ENCODE measurements around the gene SERPINB13.

Gene SERPINB13

DNA sequence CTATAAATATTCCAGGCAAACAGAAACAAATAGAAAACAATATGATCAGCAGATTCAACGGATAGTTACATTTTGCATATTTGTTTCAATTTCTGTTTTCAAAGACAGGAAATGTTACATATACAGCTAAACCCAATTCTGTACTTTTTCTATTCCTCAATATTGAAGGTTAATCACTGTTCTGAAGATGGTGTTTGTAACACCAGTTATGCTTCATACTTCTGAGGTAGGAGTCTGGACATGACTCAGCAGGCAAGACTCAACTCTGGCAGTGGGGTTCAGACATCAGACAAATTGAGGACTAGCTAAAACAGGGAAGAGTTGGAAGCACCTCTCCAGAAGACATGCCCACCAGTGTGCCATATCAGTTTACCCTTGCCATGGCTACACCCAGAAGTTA, 16.6 kb downstream of the SERPINB13 start:
- no peak overlapping the region for H3K4me3 ChIP-seq (ENCODE audit: low read length)
- TF ChIP-seq, protein P1, sequence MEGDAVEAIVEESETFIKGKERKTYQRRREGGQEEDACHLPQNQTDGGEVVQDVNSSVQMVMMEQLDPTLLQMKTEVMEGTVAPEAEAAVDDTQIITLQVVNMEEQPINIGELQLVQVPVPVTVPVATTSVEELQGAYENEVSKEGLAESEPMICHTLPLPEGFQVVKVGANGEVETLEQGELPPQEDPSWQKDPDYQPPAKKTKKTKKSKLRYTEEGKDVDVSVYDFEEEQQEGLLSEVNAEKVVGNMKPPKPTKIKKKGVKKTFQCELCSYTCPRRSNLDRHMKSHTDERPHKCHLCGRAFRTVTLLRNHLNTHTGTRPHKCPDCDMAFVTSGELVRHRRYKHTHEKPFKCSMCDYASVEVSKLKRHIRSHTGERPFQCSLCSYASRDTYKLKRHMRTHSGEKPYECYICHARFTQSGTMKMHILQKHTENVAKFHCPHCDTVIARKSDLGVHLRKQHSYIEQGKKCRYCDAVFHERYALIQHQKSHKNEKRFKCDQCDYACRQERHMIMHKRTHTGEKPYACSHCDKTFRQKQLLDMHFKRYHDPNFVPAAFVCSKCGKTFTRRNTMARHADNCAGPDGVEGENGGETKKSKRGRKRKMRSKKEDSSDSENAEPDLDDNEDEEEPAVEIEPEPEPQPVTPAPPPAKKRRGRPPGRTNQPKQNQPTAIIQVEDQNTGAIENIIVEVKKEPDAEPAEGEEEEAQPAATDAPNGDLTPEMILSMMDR (conservative IDR thresholded peaks at IDR 0.05; ENCODE audit: low read depth, low read length): no peak
- no peak for DNase-seq (ENCODE audit: low read depth)

DNA sequence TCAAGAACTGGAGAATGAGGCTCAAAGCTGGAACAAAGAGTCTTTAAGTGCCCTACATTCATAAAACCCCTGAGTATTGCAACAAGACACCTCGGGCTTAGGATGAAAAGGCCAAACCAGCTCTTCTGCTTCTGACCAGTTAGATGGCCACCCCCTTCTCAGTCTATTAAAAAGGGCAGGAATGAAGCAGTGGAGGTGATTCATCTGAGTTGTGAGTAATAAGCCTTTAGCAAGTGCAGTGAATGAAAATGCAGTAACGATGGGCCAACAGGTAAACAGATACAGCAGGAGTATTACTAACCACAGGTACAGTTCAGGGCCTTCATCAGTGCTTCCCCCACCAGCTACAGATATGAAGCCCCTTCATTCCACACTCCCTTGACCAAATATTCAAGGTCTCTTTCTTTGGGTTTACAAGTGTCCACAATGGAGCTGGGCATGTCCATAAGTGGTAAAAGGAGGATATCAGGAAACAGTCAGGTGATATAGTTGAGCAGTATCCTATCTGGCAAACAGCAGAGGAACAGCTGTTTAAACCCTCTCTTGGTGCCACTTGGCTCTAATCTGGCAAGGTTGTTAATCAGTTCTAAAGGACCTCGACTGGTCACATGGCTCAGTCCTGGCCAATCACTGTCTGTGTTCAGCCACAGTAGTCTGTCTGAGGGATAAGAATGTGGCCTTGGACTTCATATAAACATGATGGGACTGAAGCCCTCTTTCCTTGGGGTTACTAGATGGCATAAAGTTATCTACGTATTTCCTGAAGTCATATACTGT, 17.8 kb downstream of the SERPINB13 start:
- no peak for DNase-seq (ENCODE audit: low read depth)

DNA sequence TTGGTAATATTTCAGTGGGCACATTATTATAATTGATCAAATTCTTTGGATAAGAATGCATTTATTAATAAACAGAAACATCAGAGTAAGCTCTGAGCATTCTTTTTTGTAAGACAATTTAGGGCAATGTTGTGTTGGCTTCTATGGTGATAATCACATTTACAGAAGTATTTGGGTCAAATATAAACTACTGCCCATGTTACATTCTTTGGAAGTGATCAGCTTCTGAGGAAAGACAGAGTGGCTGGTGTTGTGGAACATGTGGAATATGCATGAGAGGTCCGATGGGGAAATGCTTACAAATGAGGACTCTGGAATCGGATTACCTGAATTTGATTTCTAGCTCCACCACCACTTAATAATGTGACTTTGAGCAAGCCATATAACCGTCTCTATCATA, 19.4 kb downstream of the SERPINB13 start:
- no peak overlapping the region for H3K4me3 ChIP-seq (ENCODE audit: low read length)
- TF ChIP-seq, protein P1 (conservative IDR thresholded peaks at IDR 0.05; ENCODE audit: low read depth, low read length): no peak
- no peak for DNase-seq (ENCODE audit: low read depth)

More for the DNA sequence above, 17.8 kb downstream of the SERPINB13 start:
- no peak overlapping the region for H3K4me3 ChIP-seq (ENCODE audit: low read length)
- TF ChIP-seq, protein P1 (conservative IDR thresholded peaks at IDR 0.05; ENCODE audit: low read depth, low read length): no peak

DNA sequence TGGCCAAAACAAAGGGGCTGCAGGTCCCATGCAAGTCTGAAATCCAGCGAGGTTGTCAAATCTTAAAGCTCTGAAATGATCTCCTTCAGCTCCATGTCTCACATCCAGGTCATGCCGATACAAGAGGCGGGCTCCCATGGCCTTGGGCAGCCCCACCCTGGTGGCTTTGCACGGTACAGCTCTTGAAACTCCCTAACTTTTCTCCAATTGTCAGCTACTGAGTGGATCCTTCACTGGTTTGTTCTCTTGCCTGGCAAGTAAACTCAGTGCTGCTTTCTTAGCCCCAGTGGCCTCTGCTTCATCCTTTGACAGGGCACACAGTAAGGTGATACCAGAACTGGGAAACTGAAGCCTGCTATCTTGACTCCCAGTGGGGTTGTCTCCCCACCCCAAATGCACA, 26.3 kb downstream of the SERPINB13 start:
- TF ChIP-seq, protein P1 (conservative IDR thresholded peaks at IDR 0.05; ENCODE audit: low read depth, low read length): no peak
- no peak overlapping the region for H3K4me3 ChIP-seq (ENCODE audit: low read length)
- DNase-seq (ENCODE audit: low read depth): no peak

DNA sequence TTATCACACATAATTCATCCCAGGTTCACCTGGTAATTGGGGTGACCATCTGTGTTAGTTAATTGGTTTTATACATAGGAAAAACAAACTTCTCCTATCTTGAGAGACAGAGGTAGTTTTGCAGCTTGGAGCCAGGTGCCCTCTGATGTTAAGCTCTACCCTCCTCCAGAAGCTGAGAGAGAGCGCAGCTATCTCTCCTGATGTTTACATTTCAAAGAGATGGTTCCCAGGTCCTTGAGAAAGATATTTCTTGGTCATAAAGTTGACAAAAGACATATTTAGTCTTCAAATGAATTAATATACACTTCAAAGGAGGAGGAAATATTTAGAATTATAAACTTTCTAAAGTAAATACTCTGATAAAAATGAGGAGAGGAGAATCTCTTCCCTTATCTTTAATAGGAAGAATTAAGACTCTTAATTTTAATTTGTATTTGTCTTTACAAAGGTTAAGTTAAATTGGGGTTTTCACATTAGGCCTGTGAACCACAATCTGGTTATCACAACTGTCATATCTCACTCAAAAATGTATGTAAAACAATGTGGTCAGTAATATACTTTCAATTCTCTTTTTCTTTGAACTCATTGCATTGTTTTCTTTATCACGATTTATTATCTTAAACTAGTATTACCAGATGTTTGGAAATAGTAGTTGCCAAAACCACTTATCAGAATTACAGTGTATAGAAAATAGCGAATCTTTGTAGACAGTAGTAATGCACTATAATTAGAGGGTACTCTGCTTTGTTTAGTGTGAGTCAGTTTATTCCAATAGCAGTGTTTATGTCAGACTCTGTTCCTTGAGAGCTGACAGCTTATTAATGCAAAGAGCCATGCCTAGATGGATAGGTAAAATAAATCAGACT, 30.1 kb downstream of the SERPINB13 start:
- DNase-seq (ENCODE audit: low read depth): no peak
- TF ChIP-seq, protein P1 (conservative IDR thresholded peaks at IDR 0.05; ENCODE audit: low read depth, low read length): no peak
- H3K4me3 ChIP-seq (ENCODE audit: low read length): no peak overlapping the region

DNA sequence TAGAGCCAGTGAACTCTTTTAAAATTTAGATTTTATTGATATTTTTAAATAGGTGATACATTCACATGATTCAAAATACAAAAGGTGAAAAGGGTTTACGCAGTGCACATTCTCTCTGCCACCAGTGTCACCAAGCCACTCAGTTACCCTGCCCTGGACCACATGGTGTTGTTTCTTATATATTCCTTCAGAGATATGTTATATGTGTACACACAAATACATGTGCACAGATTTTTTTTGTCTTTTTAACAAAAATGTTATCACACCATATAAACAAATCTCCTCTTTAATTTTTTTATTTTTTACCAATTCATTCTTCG, 30.7 kb downstream of the SERPINB13 start:
- H3K4me3 ChIP-seq (ENCODE audit: low read length): no peak overlapping the region
- TF ChIP-seq, protein P1 (conservative IDR thresholded peaks at IDR 0.05; ENCODE audit: low read depth, low read length): no peak
- no peak for DNase-seq (ENCODE audit: low read depth)
